ENCODE data around the gene SNX5. TPM values are rescaled to one million over a fixed set of nuclear protein-coding genes. Genes with fewer than 3 reads are reported as not detected.

Gene SNX5
- total RNA-seq, 1 experiment from 2014 or later, result 43.0 TPM

DNA sequence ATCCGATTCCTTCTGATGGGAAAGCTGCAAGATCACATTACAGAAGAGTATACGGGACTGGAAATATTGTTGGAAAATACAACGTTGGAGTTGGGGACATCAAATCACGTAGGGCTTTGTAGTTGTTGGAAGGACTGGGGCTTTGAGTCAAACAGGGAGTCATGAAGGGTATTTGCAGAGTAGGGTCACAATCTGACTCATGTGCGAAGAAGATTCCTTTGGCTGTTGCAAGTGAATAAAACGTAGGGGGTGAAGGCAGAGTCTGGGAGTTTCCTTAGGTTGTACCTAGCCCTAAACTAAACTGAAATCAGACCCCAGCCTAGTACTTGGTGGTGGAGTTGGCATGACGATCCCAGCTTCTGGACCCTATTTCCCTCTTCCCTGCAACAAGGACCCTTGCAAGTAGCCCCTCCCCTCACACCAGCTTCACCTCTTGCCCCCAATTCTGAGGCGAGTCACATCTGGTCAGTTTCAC lies 32.3 kb downstream of the SNX5 start:
- intact Hi-C loops (cut with micrococcal nuclease; ENCODE audit: unreplicated experiment), result no loop called here
- H3K27ac Mint-ChIP-seq (ENCODE audit: unreplicated experiment), result no peak overlapping the region

DNA sequence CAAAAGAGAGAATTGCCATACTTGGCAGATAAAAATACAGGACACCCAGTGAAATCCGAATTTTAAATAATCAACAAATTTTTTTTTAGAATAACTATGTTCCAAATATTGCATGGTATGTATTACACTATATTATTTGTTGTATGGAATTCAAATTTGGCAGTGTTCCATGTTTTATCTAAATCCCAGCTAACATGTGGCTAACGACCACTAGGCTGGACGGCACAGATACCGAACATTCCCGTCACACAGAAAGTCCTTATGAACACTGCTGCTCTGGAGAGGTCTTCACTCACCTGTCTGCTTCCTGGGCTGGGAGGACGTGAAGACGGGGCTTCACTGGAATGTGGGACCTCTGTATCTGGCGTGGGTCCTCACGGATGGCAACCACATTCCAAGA lies 32.8 kb downstream of the SNX5 start:
- BruUV-seq (replicated peaks), result no TSS peak
- DNase-seq, result no peak
- Mint-ChIP-seq H3K4me3 (ENCODE audit: low read depth, unreplicated experiment) (no peak overlapping the region), H3K9me3 (ENCODE audit: low read depth, unreplicated experiment) (no peaks in the 10 kb centered on the region), H3K27ac (ENCODE audit: unreplicated experiment) (no peak overlapping the region), H3K4me1 (ENCODE audit: low read depth, unreplicated experiment) (no peaks in the 10 kb centered on the region), H3K27me3 (ENCODE audit: unreplicated experiment) (no peaks in the 10 kb centered on the region), H3K36me3 (ENCODE audit: insufficient read depth, unreplicated experiment) (no peaks in the 10 kb centered on the region)
- TF ChIP-seq CTCF (IDR thresholded peaks at IDR 0.05; ENCODE audit: unreplicated experiment), result no peak
- intact Hi-C loops (cut with micrococcal nuclease; ENCODE audit: unreplicated experiment), result no loop called here
- CTCF ChIA-PET, result no interaction called here

More for the DNA sequence above, 32.3 kb downstream of the SNX5 start:
- Mint-ChIP-seq H3K27me3 (ENCODE audit: unreplicated experiment) (no peaks in the 10 kb centered on the region), H3K36me3 (ENCODE audit: insufficient read depth, unreplicated experiment) (peaks cover 2% of the 10 kb centered on the region), H3K9me3 (ENCODE audit: low read depth, unreplicated experiment) (no peaks in the 10 kb centered on the region), H3K4me3 (ENCODE audit: low read depth, unreplicated experiment) (no peak overlapping the region), H3K4me1 (ENCODE audit: low read depth, unreplicated experiment) (no peaks in the 10 kb centered on the region)
- no peak for TF ChIP-seq CTCF (IDR thresholded peaks at IDR 0.05; ENCODE audit: unreplicated experiment)
- no peak for DNase-seq
- no TSS peak for BruUV-seq (replicated peaks)
- CTCF ChIA-PET, result no interaction called here

DNA sequence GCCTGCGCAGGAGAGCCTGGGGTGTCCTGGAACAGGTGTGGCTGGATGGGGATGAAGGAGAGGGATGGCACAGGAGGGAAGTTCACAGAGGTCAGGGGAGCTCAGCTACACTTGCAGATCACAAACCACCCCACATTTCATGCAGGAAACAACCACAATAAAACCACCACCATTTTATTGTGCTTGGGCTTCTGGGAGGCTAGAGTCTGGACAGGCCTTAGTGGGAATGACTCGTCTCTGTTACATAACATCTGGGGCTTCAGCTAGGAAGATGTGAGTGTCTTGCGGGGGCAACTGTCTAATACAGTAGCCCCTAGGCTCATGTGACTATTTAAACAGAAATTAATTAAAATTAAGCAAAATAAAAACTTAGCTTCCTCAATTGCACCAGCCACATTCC lies 33.4 kb downstream of the SNX5 start:
- intact Hi-C loops (cut with micrococcal nuclease; ENCODE audit: unreplicated experiment), result no loop called here
- Mint-ChIP-seq H3K27ac (ENCODE audit: unreplicated experiment) (no peak overlapping the region), H3K36me3 (ENCODE audit: insufficient read depth, unreplicated experiment) (no peaks in the 10 kb centered on the region), H3K4me3 (ENCODE audit: low read depth, unreplicated experiment) (no peak overlapping the region), H3K9me3 (ENCODE audit: low read depth, unreplicated experiment) (no peaks in the 10 kb centered on the region), H3K27me3 (ENCODE audit: unreplicated experiment) (no peaks in the 10 kb centered on the region), H3K4me1 (ENCODE audit: low read depth, unreplicated experiment) (no peaks in the 10 kb centered on the region)
- no peak for TF ChIP-seq CTCF (IDR thresholded peaks at IDR 0.05; ENCODE audit: unreplicated experiment)
- CTCF ChIA-PET, result no interaction called here
- no peak for DNase-seq
- BruUV-seq (replicated peaks), result no TSS peak

- Mint-ChIP-seq H3K27ac (ENCODE audit: unreplicated experiment) (no peak overlapping the region), H3K4me1 (ENCODE audit: low read depth, unreplicated experiment) (no peaks in the 10 kb centered on the region), H3K9me3 (ENCODE audit: low read depth, unreplicated experiment) (no peaks in the 10 kb centered on the region), H3K4me3 (ENCODE audit: low read depth, unreplicated experiment) (no peak overlapping the region), H3K27me3 (ENCODE audit: unreplicated experiment) (no peaks in the 10 kb centered on the region), H3K36me3 (ENCODE audit: insufficient read depth, unreplicated experiment) (no peaks in the 10 kb centered on the region)
- TF ChIP-seq CTCF (IDR thresholded peaks at IDR 0.05; ENCODE audit: unreplicated experiment), result no peak
- no peak for DNase-seq
- intact Hi-C loops (cut with micrococcal nuclease; ENCODE audit: unreplicated experiment), result no loop called here
- BruUV-seq (replicated peaks), result no TSS peak
- CTCF ChIA-PET, result no interaction called here
Measured at GRCh38 chr20:17934141-17934862, 34.3 kb downstream of the SNX5 start.
